Adrenal gland (tissue), 5 donors: ENCODE results near the gene IRF4.

ENCODE experiments used
- CTCF ChIP-seq, 6 experiments: fragments of 450-650 bp in 4 of 6; fragments of 200-600 bp in 2 of 6; sonication (generic) in 1 of 6; IDR thresholded peaks; 1 replicate in 5 of 6; 2 replicates in 1 of 6; pipeline versions ENCODE4 v1.5.1 to v1.8.0; 2016 to 2021; ENCODE audit warnings: antibody characterized with exemption in 6 of 6, mild to moderate bottlenecking in 2 of 6, moderate library complexity in 1 of 6
- POLR2A ChIP-seq, 2 donors: fragments of 450-650 bp; IDR thresholded peaks; one replicate each; pipeline ENCODE4 v1.6.1; 2017; ENCODE audit warnings: antibody characterized with exemption in 2 of 2, mild to moderate bottlenecking in 2 of 2, moderate library complexity in 1 of 2
- donor health status: DM: no; HTN: no; CAD: no.

GRCh38 chr6:353642-354614 is 37.6 kb upstream of the IRF4 start:
- TF ChIP-seq CTCF (IDR thresholded peaks at IDR 0.05): no peak
- no peak for TF ChIP-seq POLR2A (IDR thresholded peaks at IDR 0.05)
